HG02610 (cell line): Measurements from ENCODE around the gene PLEKHM2.
"Not testable (repeated sequence)": the region's sequence is repeated elsewhere in the genome, so short reads cannot be mapped to it uniquely, and the experiment has no call there.

Source experiments
- ATAC-seq: cut with Tn5 transposase; IDR thresholded peaks from one replicate; pipeline ENCODE4 v1.9.1; 2021; ENCODE audit warnings: mild to moderate bottlenecking, moderate library complexity; ENCODE audit not compliant: unreplicated experiment

Gene PLEKHM2, protein sequence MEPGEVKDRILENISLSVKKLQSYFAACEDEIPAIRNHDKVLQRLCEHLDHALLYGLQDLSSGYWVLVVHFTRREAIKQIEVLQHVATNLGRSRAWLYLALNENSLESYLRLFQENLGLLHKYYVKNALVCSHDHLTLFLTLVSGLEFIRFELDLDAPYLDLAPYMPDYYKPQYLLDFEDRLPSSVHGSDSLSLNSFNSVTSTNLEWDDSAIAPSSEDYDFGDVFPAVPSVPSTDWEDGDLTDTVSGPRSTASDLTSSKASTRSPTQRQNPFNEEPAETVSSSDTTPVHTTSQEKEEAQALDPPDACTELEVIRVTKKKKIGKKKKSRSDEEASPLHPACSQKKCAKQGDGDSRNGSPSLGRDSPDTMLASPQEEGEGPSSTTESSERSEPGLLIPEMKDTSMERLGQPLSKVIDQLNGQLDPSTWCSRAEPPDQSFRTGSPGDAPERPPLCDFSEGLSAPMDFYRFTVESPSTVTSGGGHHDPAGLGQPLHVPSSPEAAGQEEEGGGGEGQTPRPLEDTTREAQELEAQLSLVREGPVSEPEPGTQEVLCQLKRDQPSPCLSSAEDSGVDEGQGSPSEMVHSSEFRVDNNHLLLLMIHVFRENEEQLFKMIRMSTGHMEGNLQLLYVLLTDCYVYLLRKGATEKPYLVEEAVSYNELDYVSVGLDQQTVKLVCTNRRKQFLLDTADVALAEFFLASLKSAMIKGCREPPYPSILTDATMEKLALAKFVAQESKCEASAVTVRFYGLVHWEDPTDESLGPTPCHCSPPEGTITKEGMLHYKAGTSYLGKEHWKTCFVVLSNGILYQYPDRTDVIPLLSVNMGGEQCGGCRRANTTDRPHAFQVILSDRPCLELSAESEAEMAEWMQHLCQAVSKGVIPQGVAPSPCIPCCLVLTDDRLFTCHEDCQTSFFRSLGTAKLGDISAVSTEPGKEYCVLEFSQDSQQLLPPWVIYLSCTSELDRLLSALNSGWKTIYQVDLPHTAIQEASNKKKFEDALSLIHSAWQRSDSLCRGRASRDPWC

GRCh38 chr1:15684042-15684461 lies at the start of gene PLEKHM2:
Gene PLEKHM2 (plus strand): TSS chr1:15684320. CDS start chr1:15684559, 239 bp downstream.
- ATAC-seq, result no peak

- no peak for ATAC-seq
Measured at GRCh38 chr1:15636436-15636835, 47.7 kb upstream of the PLEKHM2 start.

DNA sequence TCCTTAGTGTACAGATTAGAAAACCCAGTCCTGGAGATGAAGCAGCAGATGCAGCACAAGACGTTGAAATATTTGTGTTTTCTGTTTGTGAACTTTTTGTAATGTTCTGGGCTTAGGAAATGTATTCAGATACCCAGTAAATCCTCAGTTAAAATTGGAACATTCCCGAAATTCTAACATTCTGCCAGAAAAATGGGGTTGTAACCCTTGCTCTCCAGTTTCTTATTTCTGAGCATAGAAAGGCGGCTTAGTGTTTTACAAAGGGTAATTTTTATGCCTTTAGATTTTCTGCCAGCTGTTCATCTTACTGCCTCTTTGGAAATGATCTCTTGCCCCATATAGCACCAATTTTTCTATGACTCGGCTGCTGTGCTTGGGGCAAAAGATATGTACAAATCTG lies 46.3 kb upstream of the PLEKHM2 start:
- ATAC-seq, result no peak

DNA sequence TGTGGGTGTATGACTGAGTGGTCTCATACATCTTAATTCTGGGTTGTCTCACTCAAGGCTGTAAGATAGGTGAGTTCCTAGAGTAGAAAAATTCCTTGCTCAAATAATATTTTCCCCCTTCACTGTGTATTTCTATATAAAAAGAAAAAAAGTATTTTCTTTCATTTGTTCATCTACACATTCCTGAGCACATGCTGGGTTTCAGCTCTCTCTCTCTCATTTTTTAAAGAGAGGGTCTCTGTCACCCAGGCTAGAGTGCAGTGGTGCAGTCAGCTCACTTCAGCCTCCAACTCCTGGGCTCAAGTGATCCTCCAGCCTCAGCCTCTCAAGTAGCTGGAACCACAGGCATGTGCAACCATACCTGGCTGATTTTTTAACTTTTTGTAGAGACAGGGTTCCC lies 44.9 kb upstream of the PLEKHM2 start:
- no peak for ATAC-seq

DNA sequence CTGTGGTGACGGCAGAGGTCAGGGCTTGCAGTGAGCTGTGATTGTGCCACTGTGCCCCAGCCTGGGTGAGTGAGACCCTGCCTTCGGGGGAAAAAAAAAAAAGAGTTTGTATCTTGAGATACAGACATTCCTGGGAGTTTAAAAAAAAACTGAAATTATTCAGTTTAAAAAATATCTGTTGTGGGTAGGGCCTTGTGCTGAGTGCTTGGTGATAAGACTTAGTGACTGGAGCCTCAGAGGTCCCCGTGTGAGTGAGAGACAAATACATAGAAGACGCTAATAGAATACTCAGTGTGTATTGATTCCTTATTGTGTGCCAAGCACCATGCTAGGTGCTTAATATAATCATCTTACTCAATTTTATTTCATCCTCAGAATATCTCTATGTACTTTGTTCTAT lies 44.2 kb upstream of the PLEKHM2 start:
- ATAC-seq, result no peak

- ATAC-seq, result no peak
Measured at GRCh38 chr1:15640667-15641066, 43.5 kb upstream of the PLEKHM2 start.

DNA sequence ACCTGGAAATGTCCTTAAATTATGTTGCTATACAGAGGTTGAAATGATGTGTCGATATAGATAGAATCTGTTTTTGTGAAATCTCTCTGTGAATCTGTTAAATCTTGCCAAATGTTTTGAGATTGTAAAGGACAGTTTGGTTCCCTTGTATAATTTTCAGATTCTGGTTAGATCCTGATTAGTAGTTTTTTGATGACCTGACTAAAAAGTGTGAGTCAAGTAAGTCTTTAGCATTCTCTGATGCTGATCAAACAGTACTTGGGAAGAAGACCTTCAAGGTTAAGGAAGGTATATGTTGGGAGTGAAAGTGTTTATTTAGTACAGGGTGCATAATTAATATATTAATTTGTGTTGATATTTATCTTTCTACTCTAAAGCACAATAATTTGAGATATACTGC lies 34.2 kb upstream of the PLEKHM2 start:
- no peak for ATAC-seq

GRCh38 chr1:15650433-15650832 lies 33.7 kb upstream of the PLEKHM2 start:
- ATAC-seq, result no peak

- not testable (repeated sequence) for ATAC-seq
Measured at GRCh38 chr1:15652130-15652529, 32.0 kb upstream of the PLEKHM2 start.

DNA sequence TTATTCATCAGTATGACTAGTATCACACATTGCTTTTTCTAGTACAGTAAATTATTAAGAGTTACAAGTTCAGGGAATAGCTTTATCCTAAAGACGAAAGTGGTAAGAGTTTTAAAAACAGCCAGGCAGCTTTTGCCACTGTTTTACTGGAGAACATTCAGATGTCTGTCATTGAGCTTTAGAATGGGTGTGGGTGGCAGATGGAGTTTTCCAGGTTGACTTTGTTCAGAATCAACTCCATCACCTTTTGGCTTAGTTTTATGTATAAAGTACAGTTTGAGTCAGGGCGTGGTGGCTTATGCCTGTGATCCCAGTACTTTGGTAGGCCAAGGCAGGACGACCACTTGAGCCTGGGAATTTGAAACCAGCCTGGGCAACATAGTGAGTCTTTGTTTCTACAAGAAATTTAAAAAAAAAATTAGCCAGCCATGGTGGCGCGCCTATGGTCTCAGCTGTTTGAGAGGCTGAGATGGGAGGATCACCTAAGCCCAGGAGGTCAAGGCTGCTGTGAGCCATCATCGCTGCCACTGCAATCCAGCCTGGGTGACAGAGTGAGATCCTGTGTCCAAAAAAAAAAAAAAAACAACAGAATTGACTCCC lies 29.9 kb upstream of the PLEKHM2 start:
- no peak for ATAC-seq

GRCh38 chr1:15656464-15656863 lies 27.7 kb upstream of the PLEKHM2 start:
- no peak for ATAC-seq

GRCh38 chr1:15657021-15657420 lies 27.1 kb upstream of the PLEKHM2 start:
- ATAC-seq, result no peak

GRCh38 chr1:15660151-15660550 lies 24.0 kb upstream of the PLEKHM2 start:
- no peak for ATAC-seq

DNA sequence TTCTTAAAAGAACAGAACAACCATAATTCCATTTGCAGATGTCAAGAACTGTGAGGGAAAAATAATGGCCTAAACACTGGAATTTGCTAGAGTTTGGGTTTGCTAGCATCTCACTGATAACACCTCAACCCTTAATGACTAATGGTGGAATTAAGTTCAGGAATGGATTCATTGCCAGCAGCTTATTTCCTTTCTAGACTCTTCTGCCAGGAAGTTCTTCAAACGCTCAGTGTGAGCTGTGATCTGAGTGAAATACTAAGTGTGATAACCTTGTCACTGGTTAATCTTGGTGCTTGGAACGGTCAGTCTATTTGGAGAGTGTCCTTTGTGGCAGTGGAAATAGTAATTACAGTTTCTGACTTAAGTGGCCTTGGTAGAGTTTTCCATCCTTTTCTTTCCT lies 21.6 kb upstream of the PLEKHM2 start:
- ATAC-seq, result no peak

DNA sequence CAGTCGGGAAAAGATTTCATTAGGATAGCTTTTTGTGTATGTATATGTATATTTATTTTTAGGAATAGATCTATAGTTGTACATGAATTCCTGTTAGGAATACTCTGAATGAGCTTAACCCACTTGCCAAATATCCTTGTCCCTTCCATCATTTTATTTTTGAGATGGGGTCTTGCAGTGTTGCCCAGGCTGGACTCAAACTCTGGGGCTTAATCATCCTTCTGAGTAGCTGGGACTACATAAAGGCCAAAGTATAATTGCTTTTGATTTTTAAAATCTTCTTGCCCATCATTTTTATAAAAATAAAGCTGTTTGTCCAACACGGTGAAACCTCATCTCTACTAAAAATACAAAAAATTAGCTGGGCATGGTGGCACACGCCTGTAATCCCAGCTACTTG lies 20.2 kb upstream of the PLEKHM2 start:
- no peak for ATAC-seq

- ATAC-seq, result no peak
Measured at GRCh38 chr1:15667362-15667761, 16.8 kb upstream of the PLEKHM2 start.

- no peak for ATAC-seq
Measured at GRCh38 chr1:15668089-15668754, 15.9 kb upstream of the PLEKHM2 start.

GRCh38 chr1:15669074-15669473 lies 15.0 kb upstream of the PLEKHM2 start:
- no peak for ATAC-seq

DNA sequence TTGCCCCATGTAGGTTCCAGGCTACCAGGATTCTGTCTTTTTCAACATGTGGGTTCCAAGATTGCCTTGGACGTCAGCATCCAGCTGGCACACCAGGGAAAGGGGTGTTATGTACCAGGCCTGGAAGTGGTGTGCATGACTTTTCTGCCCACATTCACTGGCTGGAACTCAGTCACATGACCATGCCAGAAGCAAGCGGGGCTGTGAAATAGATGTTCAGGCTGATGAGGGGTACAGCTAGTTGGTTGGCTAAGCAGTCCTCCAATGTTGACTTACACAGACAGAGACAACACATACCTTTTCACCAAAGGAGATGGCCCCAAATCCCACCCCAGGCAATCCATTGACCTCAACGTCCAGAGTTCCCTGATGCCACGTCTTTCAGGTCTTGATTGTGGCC lies 14.3 kb upstream of the PLEKHM2 start:
- no peak for ATAC-seq

DNA sequence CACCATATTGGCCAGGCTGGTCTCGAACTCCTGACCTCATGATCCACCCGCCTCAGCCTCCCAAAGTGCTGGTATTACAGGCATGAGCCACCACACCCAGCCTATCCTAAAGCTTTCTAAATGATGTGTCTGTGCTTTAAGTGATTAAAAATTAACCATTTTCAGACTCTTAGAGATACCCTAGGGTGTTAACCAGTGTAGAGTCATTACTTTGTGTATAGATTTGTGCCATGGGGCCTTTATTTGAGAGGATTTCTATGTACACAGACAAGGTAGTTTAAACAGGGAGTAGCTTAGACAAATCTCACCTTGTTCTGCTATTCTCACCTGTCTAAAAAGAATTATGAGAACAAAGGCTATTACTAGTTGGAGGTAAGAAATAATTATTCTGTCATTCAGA lies 12.7 kb upstream of the PLEKHM2 start:
- ATAC-seq, result no peak
